Measurements from ENCODE around the gene CHD6. TPM values are rescaled to one million over a fixed set of nuclear protein-coding genes. Genes with fewer than 3 reads are reported as not detected.

Gene CHD6
- total and polyA plus RNA-seq, 12 donors = 9.2 to 56.8 (median 41.7) TPM

- peaks cover 0 to 4% (median 0%) of the 10 kb centered on the region in 3 donors for H3K9me3 ChIP-seq (replicated peaks in 1 of 3)
- TF ChIP-seq, protein P1, sequence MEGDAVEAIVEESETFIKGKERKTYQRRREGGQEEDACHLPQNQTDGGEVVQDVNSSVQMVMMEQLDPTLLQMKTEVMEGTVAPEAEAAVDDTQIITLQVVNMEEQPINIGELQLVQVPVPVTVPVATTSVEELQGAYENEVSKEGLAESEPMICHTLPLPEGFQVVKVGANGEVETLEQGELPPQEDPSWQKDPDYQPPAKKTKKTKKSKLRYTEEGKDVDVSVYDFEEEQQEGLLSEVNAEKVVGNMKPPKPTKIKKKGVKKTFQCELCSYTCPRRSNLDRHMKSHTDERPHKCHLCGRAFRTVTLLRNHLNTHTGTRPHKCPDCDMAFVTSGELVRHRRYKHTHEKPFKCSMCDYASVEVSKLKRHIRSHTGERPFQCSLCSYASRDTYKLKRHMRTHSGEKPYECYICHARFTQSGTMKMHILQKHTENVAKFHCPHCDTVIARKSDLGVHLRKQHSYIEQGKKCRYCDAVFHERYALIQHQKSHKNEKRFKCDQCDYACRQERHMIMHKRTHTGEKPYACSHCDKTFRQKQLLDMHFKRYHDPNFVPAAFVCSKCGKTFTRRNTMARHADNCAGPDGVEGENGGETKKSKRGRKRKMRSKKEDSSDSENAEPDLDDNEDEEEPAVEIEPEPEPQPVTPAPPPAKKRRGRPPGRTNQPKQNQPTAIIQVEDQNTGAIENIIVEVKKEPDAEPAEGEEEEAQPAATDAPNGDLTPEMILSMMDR (IDR thresholded peaks at IDR 0.05) = no peak
- no peak for TF ChIP-seq POLR2A (IDR thresholded peaks at IDR 0.05)
- 84 to 88% (median 86%) methylated on average over 6 of the region's 6 CpGs for WGBS, 4 donors
- peaks cover 0 to 42% of the 10 kb centered on the region in 2 donors for H3K36me3 ChIP-seq (replicated peaks in 1 of 2)
- H3K4me3 ChIP-seq = no peak overlapping the region
- H3K4me1 ChIP-seq (replicated peaks in 1 of 2) = no peaks in the 10 kb centered on the region
- intact Hi-C loops (cut with DNase I) = no loop called here
- H3K27me3 ChIP-seq = no peaks in the 10 kb centered on the region
- no peak overlapping the region for H3K27ac ChIP-seq
- DNase-seq = no peak
These were observed 135.3 kb downstream of the CHD6 start for GRCh38 chr20:41482647-41483552.

GRCh38 chr20:41480054-41480770 is 138.0 kb downstream of the CHD6 start:
- TF ChIP-seq, protein P1 (IDR thresholded peaks at IDR 0.05) = no peak
- TF ChIP-seq POLR2A (IDR thresholded peaks at IDR 0.05) = no peak
- H3K4me3 ChIP-seq = no peak overlapping the region
- intact Hi-C loops (cut with DNase I) = no loop called here
- H3K36me3 ChIP-seq (replicated peaks in 1 of 2) = peaks cover 0 to 16% of the 10 kb centered on the region in 2 donors
- 71 to 78% (median 77%) methylated on average over 2 of the region's 2 CpGs for WGBS, 4 donors
- H3K27ac ChIP-seq = no peak overlapping the region
- H3K4me1 ChIP-seq (replicated peaks in 1 of 2) = peaks cover 14 to 16% of the 10 kb centered on the region in 2 donors
- DNase-seq = no peak
- no peaks in the 10 kb centered on the region for H3K27me3 ChIP-seq
- H3K9me3 ChIP-seq (replicated peaks in 1 of 3) = peaks cover 0 to 4% (median 0%) of the 10 kb centered on the region in 3 donors

DNA sequence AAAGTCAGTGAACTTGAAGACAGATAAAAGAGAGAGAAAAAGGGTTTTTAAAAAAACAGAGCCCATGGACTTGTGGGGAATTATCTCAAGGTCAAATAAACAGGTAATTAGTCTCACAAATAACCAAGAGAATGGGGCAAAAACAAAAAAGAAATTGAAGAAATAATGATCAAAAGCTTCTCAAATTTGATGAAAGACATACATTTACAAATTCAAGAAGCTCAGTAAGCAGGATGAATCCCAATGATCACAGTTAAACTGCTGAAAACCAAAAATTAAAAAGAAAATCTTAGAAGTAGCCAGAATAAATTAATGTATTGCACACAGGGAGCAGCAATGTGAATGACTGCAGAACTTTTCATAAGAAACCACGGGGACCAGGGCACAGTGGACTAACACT is 139.1 kb downstream of the CHD6 start:
- Histone ChIP-seq H3K27ac (no peak overlapping the region), H3K27me3 (no peaks in the 10 kb centered on the region), H3K36me3 (replicated peaks in 1 of 2) (peaks cover 0 to 5% of the 10 kb centered on the region in 2 donors), H3K4me3 (no peak overlapping the region), H3K4me1 (replicated peaks in 1 of 2) (peaks cover 17 to 20% of the 10 kb centered on the region in 2 donors), H3K9me3 (replicated peaks in 1 of 3) (peaks cover 0 to 4% (median 0%) of the 10 kb centered on the region in 3 donors)
- 94 to 98% (median 96%) methylated on average over 1 of the region's 1 CpG for WGBS, 4 donors
- intact Hi-C loops (cut with DNase I) = no loop called here
- no peak for DNase-seq
- no peak for TF ChIP-seq POLR2A (IDR thresholded peaks at IDR 0.05)
- TF ChIP-seq, protein P1 (IDR thresholded peaks at IDR 0.05) = no peak

DNA sequence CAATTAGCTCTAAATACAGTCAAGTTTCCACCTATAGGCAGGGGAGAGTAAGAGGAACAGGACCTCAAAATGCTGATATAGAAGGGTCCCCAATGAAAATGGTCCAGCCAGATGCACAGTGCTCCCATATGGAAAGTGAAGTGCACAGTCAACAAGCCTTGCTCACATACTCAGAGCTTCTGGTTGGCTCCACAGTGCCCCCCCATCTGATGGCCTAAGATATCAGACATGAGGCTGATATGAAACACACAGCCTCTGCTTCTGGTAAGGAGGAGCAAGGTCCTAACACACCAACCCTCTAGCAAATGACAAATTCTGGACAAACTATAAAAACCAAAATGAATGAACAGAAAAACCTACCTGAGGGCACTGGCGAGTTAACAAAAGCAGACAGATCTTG is 140.2 kb downstream of the CHD6 start:
- Histone ChIP-seq H3K9me3 (replicated peaks in 1 of 3) (peaks cover 0 to 4% (median 0%) of the 10 kb centered on the region in 3 donors), H3K4me1 (replicated peaks in 1 of 2) (peaks cover 17 to 23% of the 10 kb centered on the region in 2 donors), H3K27me3 (no peaks in the 10 kb centered on the region), H3K4me3 (no peak overlapping the region), H3K27ac (no peak overlapping the region), H3K36me3 (replicated peaks in 1 of 2) (peaks cover 0 to 3% of the 10 kb centered on the region in 2 donors)
- TF ChIP-seq, protein P1 (IDR thresholded peaks at IDR 0.05) = no peak
- no peak for TF ChIP-seq POLR2A (IDR thresholded peaks at IDR 0.05)
- no peak for DNase-seq
- 92 to 98% (median 95%) methylated on average over 1 of the region's 1 CpG for WGBS, 4 donors
- intact Hi-C loops (cut with DNase I) = no loop called here

All from adrenal gland (tissue), 12 donors.